Limb (tissue), 2 donors: ENCODE data around the gene CD164.

ENCODE experiments used
- DNase-seq, 2 donors: peaks; one replicate each; pipeline ENCODE4 v3.0.0-alpha.2; 2016; ENCODE audit errors: extremely low spot score in 2 of 2

The CD164 gene

DNA sequence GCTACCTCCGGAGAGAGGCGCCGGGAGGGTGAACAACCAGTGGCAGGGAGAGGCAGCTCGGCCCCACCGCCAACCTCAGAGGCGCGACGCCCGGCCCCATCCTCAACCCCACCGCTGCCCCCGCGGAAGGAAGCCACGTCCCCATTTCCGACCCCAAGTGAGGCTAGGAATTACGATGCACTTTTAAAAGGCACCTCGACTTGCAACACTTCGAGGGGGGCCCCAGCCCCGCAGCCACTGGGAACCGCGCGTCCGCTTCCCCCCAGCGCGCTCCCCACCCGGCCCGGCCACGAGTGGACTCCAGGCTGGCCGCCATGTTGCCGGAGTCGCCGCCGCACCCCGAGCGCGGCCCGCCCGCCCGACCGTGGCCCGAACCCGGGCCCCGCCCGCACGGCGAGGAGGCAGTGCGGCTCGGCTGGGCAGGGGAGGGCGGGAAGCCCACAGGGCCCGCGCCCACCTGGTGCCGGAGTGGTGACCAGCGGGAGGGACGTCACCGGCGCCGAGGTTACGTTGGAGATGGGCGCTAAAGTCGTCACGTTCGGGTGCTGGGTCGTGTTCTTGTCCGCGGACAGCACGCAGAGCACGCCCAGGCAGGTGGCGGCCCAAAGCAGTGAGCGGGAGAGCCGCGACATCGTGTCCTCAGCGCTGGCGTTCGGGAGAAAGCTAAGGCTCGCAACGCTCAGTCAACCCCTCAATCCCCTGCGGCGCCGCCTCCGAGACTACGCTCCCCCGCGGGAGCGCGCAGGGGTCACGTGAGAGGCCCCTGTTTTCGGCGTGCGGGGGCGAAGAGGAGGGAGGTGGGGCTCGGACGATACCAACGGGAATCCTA lies at the start of gene CD164:
TSS of gene CD164 (minus strand) at position 721 of the 829 bp plus-strand sequence. CDS start at position 632, 89 bp downstream.
- DNase-seq: peak; percentile 86 to 94

- no peak for DNase-seq
Observed at GRCh38 chr6:109429496-109429895, 47.2 kb upstream of the CD164 start.

DNA sequence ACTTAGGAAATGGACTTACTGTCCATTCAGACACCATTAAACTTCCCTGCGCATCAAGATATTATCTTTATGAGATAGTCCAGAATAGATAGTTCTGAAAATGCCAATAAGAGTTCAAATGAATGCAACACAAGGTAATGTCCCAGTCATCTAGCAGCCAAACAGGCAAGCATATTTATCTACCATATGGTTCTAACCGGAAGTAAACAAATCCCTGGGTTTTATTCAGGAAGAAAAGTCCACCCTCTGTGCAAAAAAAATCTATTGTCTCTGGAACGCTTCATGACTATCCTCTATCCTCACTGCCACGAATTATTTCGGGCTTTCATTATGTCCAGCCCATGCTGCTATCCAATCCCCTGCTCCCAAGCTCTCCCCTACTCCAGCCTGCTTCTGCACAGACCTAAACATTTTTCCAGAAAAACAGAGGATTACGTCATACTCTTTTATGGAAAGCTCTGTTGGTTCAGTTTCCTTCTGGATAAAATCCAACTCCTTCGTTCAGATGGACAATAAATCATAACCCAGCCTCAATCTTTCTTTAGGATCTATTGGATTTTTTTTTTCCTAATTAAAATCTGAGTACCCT lies 46.7 kb upstream of the CD164 start:
- DNase-seq: peak in 1 of 2 donors; percentile 74

GRCh38 chr6:109424946-109425345 lies 42.7 kb upstream of the CD164 start:
- no peak for DNase-seq

DNA sequence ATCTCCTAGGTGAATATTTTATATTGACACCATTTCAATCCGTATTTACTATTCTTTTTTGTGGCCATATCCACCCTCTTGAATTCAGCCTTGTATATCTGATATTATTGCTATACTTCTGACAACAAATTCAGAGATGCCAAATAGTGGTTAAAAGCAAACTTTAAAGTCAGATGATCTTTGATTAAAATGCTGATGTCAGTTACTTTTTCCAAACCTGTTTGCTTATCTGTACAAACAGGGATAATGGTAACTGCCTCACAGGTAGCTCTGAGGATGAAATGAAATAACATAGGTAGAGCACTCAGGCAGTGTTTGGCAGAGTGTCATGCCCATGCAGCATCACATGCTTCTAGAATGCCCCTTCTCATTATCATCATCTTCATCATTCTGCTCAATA lies 38.9 kb upstream of the CD164 start:
- DNase-seq: no peak

DNA sequence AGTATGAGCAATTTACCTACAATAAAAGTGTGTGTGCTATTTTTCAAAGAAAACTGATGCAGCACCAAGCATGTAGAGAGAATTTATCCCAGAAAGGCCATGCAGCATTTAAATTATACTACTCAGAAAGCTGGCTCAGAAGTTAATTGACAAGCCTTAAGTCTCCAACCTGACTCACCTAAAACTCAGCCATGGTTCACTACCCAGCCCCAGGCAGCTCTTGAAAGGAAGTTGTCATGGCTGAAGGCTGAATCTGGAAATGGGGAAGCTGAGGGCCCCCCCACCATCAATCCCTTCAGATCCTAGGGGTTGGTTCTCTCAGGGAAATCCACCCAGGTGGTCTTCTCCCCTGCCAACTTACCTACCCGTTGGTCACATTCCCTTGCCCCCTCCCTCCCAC lies 38.5 kb upstream of the CD164 start:
- DNase-seq: no peak

- no peak for DNase-seq
Observed at GRCh38 chr6:109417646-109418045, 35.4 kb upstream of the CD164 start.

DNA sequence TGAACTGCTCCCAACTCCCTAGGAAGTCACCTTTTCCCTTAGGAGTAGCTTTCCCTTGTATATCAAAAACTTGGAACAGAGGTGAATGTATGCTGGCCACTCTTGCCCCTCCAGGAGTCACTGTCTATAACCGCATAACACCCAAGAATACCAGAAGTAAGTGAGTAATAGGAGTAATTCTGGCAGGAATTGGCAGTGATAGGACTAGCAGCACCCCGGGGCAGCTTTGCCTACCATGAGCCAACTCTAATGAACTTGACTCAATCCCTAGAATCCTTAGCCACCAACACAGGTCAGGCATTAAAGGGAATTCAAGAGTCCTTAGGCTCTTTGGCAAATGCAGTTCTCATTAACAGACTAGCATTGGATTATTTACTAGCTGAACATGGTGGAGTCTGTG lies 28.8 kb upstream of the CD164 start:
- DNase-seq: no peak

DNA sequence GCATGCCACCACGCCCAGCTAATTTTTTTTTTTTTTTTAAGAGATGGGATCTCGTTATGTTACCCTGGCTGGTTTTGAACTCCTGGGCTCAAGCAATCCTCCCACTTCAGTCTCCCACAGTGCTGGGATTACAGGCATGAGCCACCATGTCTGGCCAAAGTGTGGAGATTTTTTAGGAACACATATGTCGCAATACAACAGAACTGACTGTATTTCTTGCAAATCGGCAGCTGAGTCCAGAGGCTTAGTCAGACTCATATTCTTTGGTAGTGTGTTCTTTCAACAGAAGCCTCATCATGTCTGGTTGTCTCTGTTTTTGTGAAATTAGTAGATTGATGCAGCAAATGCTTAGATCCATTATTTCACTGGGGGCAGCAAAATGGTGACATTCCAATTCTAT lies 23.9 kb upstream of the CD164 start:
- DNase-seq: no peak

GRCh38 chr6:109397020-109397419 lies 14.8 kb upstream of the CD164 start:
- DNase-seq: no peak

DNA sequence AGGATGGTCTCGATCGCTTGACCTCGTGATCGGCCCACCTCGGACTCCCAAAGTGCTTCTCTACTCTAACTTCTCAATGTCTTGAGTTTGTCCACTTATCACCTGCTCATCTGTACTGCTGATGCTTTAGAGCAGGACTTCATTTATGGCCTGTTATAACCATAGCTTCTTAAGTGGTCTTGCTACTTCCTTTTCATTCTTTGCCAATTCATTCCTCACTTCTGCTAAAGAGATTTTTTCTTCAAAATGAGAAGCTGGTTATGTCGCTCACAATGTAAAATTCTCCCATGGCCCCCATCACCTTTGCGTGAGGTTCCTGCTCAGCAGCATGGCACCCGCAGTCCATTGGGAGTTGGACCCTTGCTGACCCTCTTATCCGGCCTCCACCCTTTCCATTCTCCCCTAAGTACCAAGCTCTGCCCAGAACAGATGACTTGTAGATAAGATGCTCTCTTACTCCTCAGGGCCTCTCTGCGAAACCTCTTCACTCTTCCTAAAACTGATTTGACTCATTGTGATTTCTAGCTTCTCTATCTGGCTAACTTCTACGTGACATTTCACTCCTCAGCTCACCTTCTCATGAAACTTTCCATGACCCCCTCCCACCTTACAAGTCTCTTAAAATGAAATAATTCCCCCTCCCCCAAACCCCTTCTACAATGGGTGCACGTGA lies 13.9 kb upstream of the CD164 start:
- no peak for DNase-seq

GRCh38 chr6:109393886-109394281 lies 11.6 kb upstream of the CD164 start:
- DNase-seq: no peak

DNA sequence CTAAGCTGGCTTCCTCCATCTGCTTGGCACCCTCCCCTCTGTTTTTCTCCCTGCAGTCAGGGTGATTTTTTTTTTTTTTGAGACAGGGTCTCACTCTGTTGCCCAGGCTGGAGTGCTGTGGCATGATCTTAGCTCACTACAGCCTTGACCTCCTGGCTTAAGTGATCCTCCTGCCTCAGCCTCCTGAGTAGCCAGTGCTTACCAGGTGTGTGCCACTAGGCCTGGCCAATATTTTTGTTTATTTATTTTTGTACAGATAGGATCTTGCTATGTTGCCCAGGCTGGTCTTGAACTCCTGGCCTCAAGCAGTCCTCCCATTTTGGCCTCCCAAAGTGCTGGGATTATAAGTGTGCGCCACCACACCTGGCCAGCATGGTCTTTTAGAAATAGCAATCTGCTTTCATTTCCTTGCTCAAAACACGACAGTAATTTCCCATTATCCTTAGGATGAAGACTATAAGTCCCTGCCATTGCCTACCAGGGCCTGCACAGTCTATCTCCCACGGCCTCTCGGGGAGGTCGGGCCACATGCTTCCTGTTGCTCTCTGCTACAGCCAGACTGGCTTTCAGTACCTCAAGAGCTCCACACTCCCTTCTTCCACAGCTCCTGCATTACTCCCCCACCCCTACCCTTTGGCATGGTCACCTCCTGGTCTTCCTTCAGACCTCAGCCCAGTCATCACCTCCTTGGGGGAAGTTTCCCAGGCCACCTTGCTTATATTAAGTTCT lies 11.1 kb upstream of the CD164 start:
- DNase-seq: no peak

- DNase-seq: no peak
Observed at GRCh38 chr6:109389650-109390274, 7.5 kb upstream of the CD164 start.

DNA sequence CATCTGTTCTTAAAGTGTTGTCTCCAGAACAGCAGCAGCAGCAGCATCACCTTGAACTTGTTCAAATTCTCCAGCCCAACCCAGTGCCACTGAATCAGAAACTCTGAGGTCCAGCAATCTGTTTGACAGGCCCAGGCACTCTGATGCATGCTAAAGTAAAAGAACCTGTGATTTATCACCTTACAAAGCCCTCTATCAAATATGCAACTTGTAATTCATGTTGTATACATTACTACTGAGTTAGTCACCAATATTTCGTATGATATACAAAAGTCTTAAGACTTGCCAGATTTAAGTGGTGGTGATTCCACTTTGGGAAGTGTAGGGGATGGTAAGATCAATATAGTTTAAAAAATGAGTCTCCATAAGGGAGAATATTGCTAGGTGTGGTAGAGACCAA lies 6.0 kb upstream of the CD164 start:
- no peak for DNase-seq

DNA sequence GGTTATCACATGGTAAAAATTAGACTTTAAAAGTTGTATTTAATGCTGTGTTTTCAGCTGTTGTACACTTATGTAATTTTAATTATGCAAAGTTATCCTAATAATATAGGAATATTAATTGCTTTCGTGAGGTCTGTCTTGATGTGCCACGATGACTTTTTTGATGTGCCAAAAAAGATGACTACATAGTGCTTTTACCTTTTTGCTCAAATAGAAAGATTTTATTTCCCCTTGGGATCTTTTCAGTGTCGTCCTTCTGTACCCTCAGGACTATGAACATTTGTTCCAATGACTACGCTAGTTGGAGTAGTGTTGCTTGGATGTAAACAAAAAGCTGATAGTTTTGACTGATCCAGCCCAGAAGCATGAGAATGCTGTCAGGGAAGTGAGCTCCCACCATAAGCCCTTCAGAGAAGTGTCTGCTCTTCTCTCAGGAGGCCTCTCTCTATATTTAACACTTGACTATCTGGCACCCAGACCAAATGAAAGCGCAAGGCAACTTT lies 1.2 kb upstream of the CD164 start:
- DNase-seq: no peak

GRCh38 chr6:109382576-109383437 lies 540 bp upstream of the CD164 start:
- DNase-seq: peak; percentile 95 to 97

- peak in 1 of 2 donors; percentile 44 for DNase-seq
Observed at GRCh38 chr6:109381061-109381746, 1.1 kb downstream of the CD164 start.

DNA sequence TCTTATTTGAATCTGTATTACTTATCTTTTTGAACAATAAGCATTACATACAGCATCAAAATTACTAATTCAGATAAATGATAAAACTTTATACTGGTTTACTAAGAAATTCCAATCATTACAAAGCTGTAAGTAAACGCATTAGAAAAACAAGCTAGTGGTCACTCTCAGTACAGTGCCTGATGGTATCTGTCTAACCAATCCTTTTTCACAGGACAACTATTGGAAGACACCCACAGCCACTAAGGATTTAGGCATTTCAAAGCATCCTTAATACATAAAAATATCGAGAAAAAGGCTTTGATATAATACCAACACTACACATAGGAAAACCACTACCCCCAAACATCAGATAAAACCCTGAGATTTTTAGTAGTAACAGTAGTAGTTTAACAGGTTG lies 2.6 kb downstream of the CD164 start:
- no peak for DNase-seq

- DNase-seq: no peak
Observed at GRCh38 chr6:109377717-109378116, 4.5 kb downstream of the CD164 start.
